ENCODE data around the gene ZNF836.
"Not testable (repeated sequence)": the region's sequence is repeated elsewhere in the genome, so short reads cannot be mapped to it uniquely, and the experiment has no call there.

ZNF836 gene

DNA sequence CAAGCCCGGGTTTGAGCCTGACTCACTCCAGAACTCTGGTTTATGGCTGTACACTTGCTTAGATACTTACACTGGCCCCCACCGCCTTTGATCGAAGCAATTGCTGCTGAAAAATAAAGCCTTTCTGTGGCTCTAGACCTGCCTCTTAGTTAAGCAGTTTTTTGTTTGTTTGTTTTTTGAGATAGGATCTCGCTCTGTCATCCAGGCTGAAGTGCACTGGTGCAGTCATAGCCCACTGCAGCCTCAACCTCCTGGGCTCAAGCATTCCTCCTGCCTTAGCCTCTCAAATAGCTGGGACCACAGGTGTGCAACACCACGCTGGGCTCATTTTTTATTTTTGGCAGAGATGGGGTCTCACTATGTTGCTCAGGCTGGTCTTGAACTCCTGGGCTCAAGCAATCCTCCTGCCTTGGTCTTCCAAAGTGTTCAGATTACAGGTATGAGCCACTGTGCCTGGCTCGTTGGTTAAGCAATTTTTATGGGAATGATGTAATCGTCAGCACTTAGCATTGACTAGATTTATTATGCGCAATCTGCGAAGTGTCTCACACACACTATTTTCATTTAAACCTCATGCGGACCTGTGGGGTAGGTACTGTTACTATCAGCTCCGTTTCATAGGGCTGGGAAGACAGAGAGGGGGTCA, 40.6 kb upstream of the ZNF836 start:
- Histone ChIP-seq H3K4me1 (ENCODE audit: insufficient read depth, low read length) (no peaks in the 10 kb centered on the region), H3K36me3 (ENCODE audit: insufficient read depth, low read length) (peaks cover 95% of the 10 kb centered on the region)
- no peak for ATAC-seq (ENCODE audit: insufficient read depth, low read depth)

DNA sequence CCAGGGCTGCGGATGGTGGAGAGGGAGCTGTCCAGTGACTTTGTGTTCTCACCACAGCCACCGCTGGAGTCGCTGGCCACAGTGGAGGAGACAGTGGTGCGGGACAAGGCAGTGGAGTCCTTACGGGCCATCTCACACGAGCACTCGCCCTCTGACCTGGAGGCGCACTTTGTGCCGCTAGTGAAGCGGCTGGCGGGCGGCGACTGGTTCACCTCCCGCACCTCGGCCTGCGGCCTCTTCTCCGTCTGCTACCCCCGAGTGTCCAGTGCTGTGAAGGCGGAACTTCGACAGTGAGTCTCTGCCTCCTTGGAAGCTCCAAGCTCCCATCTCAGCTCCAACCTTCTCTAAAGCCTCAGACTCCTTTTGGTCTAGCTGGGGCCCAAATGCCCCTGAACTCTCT, 39.8 kb upstream of the ZNF836 start:
- no peak overlapping the region for H3K4me3 ChIP-seq (ENCODE audit: low read depth in 1 of 2, low read length in 2 of 2)
- no peak overlapping the region for H3K4me2 ChIP-seq (ENCODE audit: insufficient read depth, low read length)
- ATAC-seq (ENCODE audit: insufficient read depth, low read depth) (no peak), DNase-seq (no peak)
- no peaks in the 10 kb centered on the region for H3K27me3 ChIP-seq (ENCODE audit: insufficient read depth, low read length, poor library complexity)
- no peak overlapping the region for H2AFZ ChIP-seq (ENCODE audit: low read depth, low read length)
- H4K20me1 ChIP-seq (ENCODE audit: insufficient read depth, low read length): peaks cover 26% of the 10 kb centered on the region
- H3K27ac ChIP-seq (ENCODE audit: low read length): no peak overlapping the region
- no peak for TF ChIP-seq EZH2 (IDR thresholded peaks at IDR 0.05; ENCODE audit: borderline replicate concordance, low read depth, low read length, severe bottlenecking)
- no peak for TF ChIP-seq CTCF (IDR thresholded peaks at IDR 0.05; ENCODE audit: borderline replicate concordance, extremely low read depth, low read length, poor library complexity, severe bottlenecking)
- H3K79me2 ChIP-seq (ENCODE audit: insufficient read depth, low read length): peaks cover 32% of the 10 kb centered on the region
- H3K9ac ChIP-seq (ENCODE audit: low read depth, low read length): no peak overlapping the region
- H3K36me3 ChIP-seq (ENCODE audit: insufficient read depth, low read length): peaks cover 95% of the 10 kb centered on the region
- no peaks in the 10 kb centered on the region for H3K9me3 ChIP-seq (ENCODE audit: insufficient read depth, low read length, severe bottlenecking)
- H3K4me1 ChIP-seq (ENCODE audit: insufficient read depth, low read length): no peaks in the 10 kb centered on the region

More for the DNA sequence above, 40.6 kb upstream of the ZNF836 start:
- Histone ChIP-seq H3K27ac (ENCODE audit: low read length) (no peak overlapping the region), H3K9me3 (ENCODE audit: insufficient read depth, low read length, severe bottlenecking) (no peaks in the 10 kb centered on the region), H3K4me3 (ENCODE audit: low read depth in 1 of 2, low read length in 2 of 2) (no peak overlapping the region), H3K79me2 (ENCODE audit: insufficient read depth, low read length) (peaks cover 24% of the 10 kb centered on the region), H3K9ac (ENCODE audit: low read depth, low read length) (no peak overlapping the region), H3K4me2 (ENCODE audit: insufficient read depth, low read length) (no peak overlapping the region), H4K20me1 (ENCODE audit: insufficient read depth, low read length) (peaks cover 20% of the 10 kb centered on the region), H2AFZ (ENCODE audit: low read depth, low read length) (no peak overlapping the region), H3K27me3 (ENCODE audit: insufficient read depth, low read length, poor library complexity) (no peaks in the 10 kb centered on the region)
- no peak for DNase-seq
- no peak for TF ChIP-seq CTCF (IDR thresholded peaks at IDR 0.05; ENCODE audit: borderline replicate concordance, extremely low read depth, low read length, poor library complexity, severe bottlenecking)
- TF ChIP-seq EZH2 (IDR thresholded peaks at IDR 0.05; ENCODE audit: borderline replicate concordance, low read depth, low read length, severe bottlenecking): no peak

GRCh38 chr19:52206481-52206880, 35.1 kb upstream of the ZNF836 start:
- no peak for DNase-seq
- no peak overlapping the region for H3K4me2 ChIP-seq (ENCODE audit: insufficient read depth, low read length)
- H2AFZ ChIP-seq (ENCODE audit: low read depth, low read length): no peak overlapping the region
- no peaks in the 10 kb centered on the region for H3K9me3 ChIP-seq (ENCODE audit: insufficient read depth, low read length, severe bottlenecking)
- H3K79me2 ChIP-seq (ENCODE audit: insufficient read depth, low read length): peaks cover 78% of the 10 kb centered on the region
- no peak overlapping the region for H3K27ac ChIP-seq (ENCODE audit: low read length)
- no peaks in the 10 kb centered on the region for H3K4me1 ChIP-seq (ENCODE audit: insufficient read depth, low read length)
- H4K20me1 ChIP-seq (ENCODE audit: insufficient read depth, low read length): peaks cover 60% of the 10 kb centered on the region
- H3K4me3 ChIP-seq (ENCODE audit: low read depth in 1 of 2, low read length in 2 of 2): no peak overlapping the region
- TF ChIP-seq EZH2 (IDR thresholded peaks at IDR 0.05; ENCODE audit: borderline replicate concordance, low read depth, low read length, severe bottlenecking): no peak
- TF ChIP-seq CTCF (IDR thresholded peaks at IDR 0.05; ENCODE audit: borderline replicate concordance, extremely low read depth, low read length, poor library complexity, severe bottlenecking): no peak
- no peak overlapping the region for H3K9ac ChIP-seq (ENCODE audit: low read depth, low read length)
- peaks cover 95% of the 10 kb centered on the region for H3K36me3 ChIP-seq (ENCODE audit: insufficient read depth, low read length)
- ATAC-seq (ENCODE audit: insufficient read depth, low read depth): no peak
- no peaks in the 10 kb centered on the region for H3K27me3 ChIP-seq (ENCODE audit: insufficient read depth, low read length, poor library complexity)

GRCh38 chr19:52200755-52201391, 29.5 kb upstream of the ZNF836 start:
- H3K4me3 ChIP-seq (ENCODE audit: low read depth in 1 of 2, low read length in 2 of 2); H3K4me1 ChIP-seq (ENCODE audit: insufficient read depth, low read length); H3K27ac ChIP-seq (ENCODE audit: low read length); H3K27me3 ChIP-seq (ENCODE audit: insufficient read depth, low read length, poor library complexity); H3K9me3 ChIP-seq (ENCODE audit: insufficient read depth, low read length, severe bottlenecking); H3K4me2 ChIP-seq (ENCODE audit: insufficient read depth, low read length); H3K9ac ChIP-seq (ENCODE audit: low read depth, low read length); H2AFZ ChIP-seq (ENCODE audit: low read depth, low read length); DNase-seq; ATAC-seq (ENCODE audit: insufficient read depth, low read depth): not testable (repeated sequence)
- Histone ChIP-seq H3K36me3 (ENCODE audit: insufficient read depth, low read length) (peaks cover 94% of the 10 kb centered on the region), H4K20me1 (ENCODE audit: insufficient read depth, low read length) (peaks cover 83% of the 10 kb centered on the region), H3K79me2 (ENCODE audit: insufficient read depth, low read length) (peaks cover 97% of the 10 kb centered on the region)
